Astrocyte of the cerebellum (primary cell): Measurements from ENCODE around the gene CCM2.

Experiments
- DNase-seq: peaks from one replicate; pipeline ENCODE4 v3.0.0-alpha.2; 2011; ENCODE audit warnings: low read depth
- H3K4me3 ChIP-seq: 2 replicates; pipeline ENCODE4 v1.5.1; 2011; ENCODE audit warnings: mild to moderate bottlenecking, low read depth, low read length, moderate library complexity
- CTCF ChIP-seq: IDR thresholded peaks from 2 replicates; pipeline ENCODE4 v1.5.1; 2012; ENCODE audit warnings: low read length, low read depth, moderate library complexity, mild to moderate bottlenecking; ENCODE audit errors: missing control alignments
- in situ Hi-C: cut with HindIII; loops from 2 replicates; pipeline ENCODE4 v1.10.0; 2017; ENCODE audit warnings: low sequenced_read_pairs

Gene CCM2

DNA sequence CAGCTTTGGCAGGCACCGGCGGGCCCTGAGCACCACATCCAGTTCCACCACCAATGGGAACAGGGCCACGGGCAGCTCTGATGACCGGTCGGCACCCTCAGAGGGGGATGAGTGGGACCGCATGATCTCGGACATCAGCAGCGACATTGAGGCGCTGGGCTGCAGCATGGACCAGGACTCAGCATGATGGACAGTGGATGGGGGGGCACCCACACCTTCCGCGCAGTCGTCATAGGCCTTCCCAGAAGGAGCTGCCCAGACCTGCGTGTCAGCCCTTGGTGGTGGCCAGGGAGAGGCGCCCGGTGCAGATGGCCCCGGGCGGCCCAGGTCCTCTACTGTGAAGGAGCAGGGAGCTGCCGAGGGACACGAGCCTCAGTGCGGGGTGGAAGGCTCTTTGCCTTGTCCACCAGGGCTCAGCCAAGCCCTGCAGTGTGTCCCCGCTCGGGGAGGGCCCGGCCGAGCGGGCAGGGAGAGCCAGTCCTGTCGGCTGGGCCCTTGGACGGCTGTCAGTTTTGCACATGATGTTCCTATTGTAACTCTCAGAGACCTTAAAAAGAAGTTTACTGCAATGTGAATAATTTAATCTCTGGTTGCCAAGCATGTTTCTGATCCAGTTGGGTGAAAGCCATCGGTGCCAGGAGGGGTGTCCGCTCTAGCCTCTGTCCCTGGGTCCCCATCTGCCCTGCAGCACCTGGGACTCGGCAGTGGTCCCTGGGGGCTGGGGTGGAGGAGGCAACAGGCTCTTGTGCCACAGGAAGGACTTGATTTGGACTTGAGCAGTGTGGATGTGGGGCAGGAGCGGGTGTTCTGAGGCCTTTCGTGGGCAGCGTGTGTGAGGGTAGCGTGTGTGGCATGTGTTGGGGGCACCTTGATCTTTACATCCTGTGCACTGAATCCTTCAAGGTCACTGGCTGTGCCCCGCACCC is 76.1 kb downstream of the CCM2 start:
- H3K4me3 ChIP-seq: no peak overlapping the region
- no peak for DNase-seq
- in situ Hi-C loops: no loop called here
- TF ChIP-seq CTCF: no peak

DNA sequence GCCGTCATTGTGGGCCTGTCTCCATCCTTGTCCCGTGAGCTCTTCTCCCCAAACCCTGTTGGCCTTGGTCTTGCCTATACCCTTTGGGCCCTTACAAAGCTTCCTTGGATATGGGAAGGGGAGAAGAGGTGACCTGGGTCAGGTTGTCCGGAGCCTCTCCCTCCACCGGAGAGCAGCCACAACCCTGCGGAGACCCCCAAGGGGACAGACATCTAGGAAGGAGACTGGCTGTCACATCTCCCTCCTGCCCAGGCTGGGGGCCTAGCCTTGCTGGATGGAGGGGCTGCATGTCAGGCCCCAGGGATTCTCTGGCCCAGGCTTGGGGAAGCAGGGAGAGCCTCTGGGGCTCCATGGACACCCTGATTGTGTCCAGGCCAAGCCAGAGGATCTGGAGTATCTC is 76.9 kb downstream of the CCM2 start:
- DNase-seq: no peak
- in situ Hi-C loops: no loop called here
- TF ChIP-seq CTCF: no peak
- no peak overlapping the region for H3K4me3 ChIP-seq

DNA sequence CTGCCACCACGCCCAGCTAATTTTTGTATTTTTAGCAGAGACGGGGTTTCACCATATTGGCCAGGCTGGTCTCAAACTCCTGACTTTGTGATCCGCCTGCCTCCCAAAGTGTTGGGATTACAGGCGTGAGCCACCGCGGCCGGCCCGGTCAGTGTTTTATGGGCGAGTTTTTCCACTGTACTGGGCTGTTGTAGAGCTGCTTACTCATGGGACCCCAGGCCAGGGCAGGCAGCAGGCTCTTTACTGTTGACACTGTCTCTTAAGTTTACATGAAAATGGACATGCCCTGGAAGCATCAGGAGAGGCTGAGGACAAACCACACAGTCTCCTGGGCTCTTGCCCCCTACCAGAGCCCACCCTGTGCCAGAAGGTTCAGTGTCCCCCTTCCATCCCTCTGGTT is 77.6 kb downstream of the CCM2 start:
- in situ Hi-C loops: no loop called here
- TF ChIP-seq CTCF: no peak
- no peak for DNase-seq
- H3K4me3 ChIP-seq: no peak overlapping the region

DNA sequence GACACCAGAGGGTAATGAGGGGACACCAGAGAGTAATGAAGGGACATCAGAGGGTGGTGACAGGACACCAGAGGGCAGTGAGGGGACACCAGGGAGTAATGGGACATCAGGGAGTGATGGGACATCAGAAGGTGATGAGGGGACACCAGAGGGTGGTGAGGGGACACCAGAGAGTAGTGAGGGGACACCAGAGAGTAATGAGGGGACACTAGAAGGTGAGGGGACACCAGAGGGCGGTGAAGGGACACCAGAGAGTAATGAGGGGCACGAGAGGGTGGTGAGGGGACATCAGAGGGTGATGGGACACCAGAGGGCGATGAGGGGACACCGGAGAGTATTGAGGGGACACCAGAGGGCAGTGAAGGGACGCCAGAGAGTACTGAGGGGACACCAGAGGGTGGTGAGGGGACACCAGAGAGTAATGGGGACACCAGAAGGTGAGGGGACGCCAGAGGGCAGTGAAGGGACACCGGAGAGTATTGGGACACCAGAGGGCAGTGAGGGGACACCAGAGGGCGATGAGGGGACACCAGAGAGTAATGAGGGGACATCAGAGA is 78.2 kb downstream of the CCM2 start:
- no peak for DNase-seq
- in situ Hi-C loops: no loop called here
- H3K4me3 ChIP-seq: no peak overlapping the region
- no peak for TF ChIP-seq CTCF

DNA sequence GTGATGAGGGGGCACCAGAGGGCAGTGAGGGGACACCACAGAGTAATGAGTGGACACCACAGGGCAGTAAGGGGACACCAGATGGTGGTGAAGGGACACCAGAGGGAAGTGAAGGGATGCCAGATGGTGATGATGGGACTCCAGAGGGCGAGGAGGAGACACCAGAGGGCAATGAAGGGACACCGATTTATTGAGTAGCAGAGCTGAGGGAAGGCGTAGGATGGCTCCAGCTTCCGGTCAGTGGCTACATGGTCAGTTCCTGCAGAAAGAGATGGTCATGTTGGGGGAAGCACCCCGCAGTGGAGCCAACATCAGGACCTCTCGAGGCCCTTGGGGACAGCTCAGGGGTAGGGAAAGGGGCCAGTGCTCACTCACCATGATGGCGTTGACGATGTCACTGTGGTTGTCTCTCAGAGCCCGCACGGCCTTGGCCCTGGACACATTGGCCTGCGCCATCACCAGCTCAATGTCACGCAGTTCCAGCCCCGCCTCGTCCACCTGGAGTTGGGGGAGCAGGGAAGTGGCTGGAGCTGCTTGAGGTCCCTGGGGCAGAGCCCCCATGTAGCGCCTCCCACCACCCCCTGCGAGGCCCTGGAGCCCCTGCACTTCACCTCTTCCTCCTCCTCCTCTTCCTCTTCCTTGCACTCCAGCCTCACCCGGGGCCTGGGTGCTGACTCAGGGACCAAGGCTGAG is 80.4 kb downstream of the CCM2 start:
- in situ Hi-C loops: no loop called here
- no peak overlapping the region for H3K4me3 ChIP-seq
- no peak for DNase-seq

More for the DNA sequence above, 80.4 kb downstream of the CCM2 start:
- TF ChIP-seq CTCF: no peak
